Glutamatergic neuron (in vitro differentiated cells): Measurements from ENCODE around the gene EXOC4. TPM values are rescaled to one million over a fixed set of nuclear protein-coding genes. Genes with fewer than 3 reads are reported as not detected.

Experiments
- DNase-seq: peaks from one replicate; pipeline ENCODE4 v3.0.0; 2022
- H3K27ac Mint-ChIP-seq: one replicate; pipeline ENCODE4 v1.8.0; 2020; ENCODE audit warnings: mild to moderate bottlenecking, mixed read lengths, inconsistent platforms; ENCODE audit not compliant: unreplicated experiment
- H3K27me3 Mint-ChIP-seq: one replicate; pipeline ENCODE4 v1.8.0; 2020; ENCODE audit warnings: mild to moderate bottlenecking, moderate library complexity, mixed read lengths, inconsistent platforms; ENCODE audit not compliant: unreplicated experiment
- H3K36me3 Mint-ChIP-seq: one replicate; pipeline ENCODE4 v1.8.0; 2020; ENCODE audit warnings: mild to moderate bottlenecking, mixed read lengths, inconsistent platforms; ENCODE audit not compliant: unreplicated experiment
- H3K4me1 Mint-ChIP-seq: one replicate; pipeline ENCODE4 v1.8.0; 2020; ENCODE audit warnings: mild to moderate bottlenecking, low read depth, mixed read lengths, inconsistent platforms; ENCODE audit not compliant: unreplicated experiment
- H3K4me3 Mint-ChIP-seq: one replicate; pipeline ENCODE4 v1.8.0; 2020; ENCODE audit warnings: mild to moderate bottlenecking, mixed read lengths, inconsistent platforms; ENCODE audit not compliant: unreplicated experiment
- H3K9me3 Mint-ChIP-seq: one replicate; pipeline ENCODE4 v1.8.0; 2020; ENCODE audit warnings: mild to moderate bottlenecking, moderate library complexity, mixed read lengths, inconsistent platforms; ENCODE audit not compliant: unreplicated experiment
- total RNA-seq: library from RNA; stranded (reverse); fragmentation: NEBNext Ultra II Directional; extraction: Animal tissue kit (Norgen Biotek cat#: 25700); gene quantifications from one replicate; pipeline ENCODE4 v1.2.1, GENCODE V29; 2021; ENCODE audit not compliant: unreplicated experiment
- TF ChIP-seq, protein P1 (sequence below): fragments of 200-600 bp; sonication (generic); IDR thresholded peaks from one replicate; pipeline ENCODE4 v1.5.0; 2021; ENCODE audit not compliant: partially characterized antibody, unreplicated experiment

Gene EXOC4
- total RNA-seq, 1 donor from 2014 or later: 73.8 TPM

DNA sequence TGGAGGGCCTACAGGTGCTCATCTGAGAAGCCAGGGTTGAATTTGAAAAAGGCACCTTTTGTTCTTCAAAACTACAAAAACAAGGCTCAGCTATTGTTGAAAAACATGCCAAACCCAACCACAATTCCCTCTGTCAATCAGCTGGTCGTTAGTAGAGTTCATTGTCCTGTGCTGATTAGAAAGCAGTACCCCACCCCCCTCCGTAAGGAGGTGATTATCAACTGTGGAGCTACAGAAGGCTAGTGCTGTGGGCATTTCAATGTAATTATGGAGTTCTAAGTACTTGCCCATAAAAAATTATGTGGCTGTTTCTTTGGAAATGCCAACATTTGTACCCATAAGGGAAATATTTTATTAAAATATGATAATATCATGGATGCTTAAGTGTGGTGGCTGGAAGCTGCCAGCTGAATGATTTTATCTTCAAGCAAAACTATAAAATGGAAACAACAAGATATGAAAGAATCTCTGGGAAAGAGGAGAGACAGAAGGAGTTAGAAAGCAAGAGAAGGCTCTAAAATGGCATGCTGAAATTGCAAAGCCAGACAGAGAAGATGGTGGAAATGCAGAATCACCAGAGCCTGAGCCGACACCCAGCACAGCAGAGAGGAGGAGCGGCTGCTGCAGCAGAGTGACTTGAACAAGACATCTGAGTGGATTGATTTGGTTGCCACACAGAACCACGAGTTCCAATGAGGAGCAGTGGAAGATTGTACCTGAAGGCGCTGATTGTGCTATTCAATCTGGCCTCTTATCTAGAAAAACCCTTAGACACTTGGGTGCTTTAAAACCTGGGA lies 694.8 kb downstream of the EXOC4 start:
- no peak for DNase-seq
- Mint-ChIP-seq H3K4me3 (peak overlapping the region; percentile 5), H3K9me3 (peaks cover 12% of the 10 kb centered on the region), H3K4me1 (peaks cover 35% of the 10 kb centered on the region), H3K27ac (peak overlapping the region; percentile 36), H3K36me3 (no peaks in the 10 kb centered on the region), H3K27me3 (peaks cover 8% of the 10 kb centered on the region)
- TF ChIP-seq, protein P1, sequence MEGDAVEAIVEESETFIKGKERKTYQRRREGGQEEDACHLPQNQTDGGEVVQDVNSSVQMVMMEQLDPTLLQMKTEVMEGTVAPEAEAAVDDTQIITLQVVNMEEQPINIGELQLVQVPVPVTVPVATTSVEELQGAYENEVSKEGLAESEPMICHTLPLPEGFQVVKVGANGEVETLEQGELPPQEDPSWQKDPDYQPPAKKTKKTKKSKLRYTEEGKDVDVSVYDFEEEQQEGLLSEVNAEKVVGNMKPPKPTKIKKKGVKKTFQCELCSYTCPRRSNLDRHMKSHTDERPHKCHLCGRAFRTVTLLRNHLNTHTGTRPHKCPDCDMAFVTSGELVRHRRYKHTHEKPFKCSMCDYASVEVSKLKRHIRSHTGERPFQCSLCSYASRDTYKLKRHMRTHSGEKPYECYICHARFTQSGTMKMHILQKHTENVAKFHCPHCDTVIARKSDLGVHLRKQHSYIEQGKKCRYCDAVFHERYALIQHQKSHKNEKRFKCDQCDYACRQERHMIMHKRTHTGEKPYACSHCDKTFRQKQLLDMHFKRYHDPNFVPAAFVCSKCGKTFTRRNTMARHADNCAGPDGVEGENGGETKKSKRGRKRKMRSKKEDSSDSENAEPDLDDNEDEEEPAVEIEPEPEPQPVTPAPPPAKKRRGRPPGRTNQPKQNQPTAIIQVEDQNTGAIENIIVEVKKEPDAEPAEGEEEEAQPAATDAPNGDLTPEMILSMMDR: no peak

DNA sequence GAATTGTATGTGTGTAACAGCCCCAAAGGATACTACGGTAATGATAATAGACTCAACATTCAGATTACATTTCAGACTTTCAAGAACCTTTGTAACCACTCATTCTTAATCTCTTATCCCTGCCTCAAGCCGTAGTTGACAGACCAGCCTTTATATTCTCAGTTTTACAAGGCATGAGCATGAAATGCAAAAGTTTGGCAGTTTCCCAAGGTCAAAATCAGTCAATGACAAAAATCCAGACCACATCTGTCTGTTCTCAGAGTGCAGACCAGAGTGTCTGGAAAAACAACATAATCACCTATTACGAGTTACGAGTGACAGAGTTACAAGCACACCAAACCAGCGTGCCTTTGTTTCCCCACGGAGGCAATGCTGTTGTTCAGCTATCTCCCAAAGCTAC lies 695.7 kb downstream of the EXOC4 start:
- TF ChIP-seq, protein P1: no peak
- Mint-ChIP-seq H3K9me3 (peaks cover 12% of the 10 kb centered on the region), H3K27ac (peak overlapping the region; percentile 35), H3K4me1 (peaks cover 35% of the 10 kb centered on the region), H3K4me3 (no peak overlapping the region), H3K36me3 (no peaks in the 10 kb centered on the region), H3K27me3 (peaks cover 8% of the 10 kb centered on the region)
- no peak for DNase-seq

DNA sequence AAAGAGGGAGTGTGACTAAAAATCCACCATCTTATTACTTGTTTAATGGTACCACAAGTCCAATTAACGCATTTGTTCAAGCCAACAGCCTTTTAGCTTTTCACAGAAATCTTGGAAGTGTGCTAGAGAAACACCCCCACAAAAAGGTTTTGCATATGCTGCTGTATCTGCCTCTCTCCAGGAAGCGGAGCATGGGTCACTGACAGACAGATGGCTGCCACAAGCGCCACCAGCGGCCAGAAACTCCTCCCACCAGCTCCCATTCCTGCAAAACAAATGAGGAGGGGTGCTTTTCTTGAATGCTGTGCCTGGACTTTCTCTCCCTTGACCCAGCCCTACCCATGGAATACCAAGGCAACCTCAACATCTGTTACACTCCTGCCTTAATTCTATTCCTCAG lies 698.0 kb downstream of the EXOC4 start:
- Mint-ChIP-seq H3K4me3 (peak overlapping the region; percentile 48), H3K36me3 (no peaks in the 10 kb centered on the region)
- TF ChIP-seq, protein P1: no peak

DNA sequence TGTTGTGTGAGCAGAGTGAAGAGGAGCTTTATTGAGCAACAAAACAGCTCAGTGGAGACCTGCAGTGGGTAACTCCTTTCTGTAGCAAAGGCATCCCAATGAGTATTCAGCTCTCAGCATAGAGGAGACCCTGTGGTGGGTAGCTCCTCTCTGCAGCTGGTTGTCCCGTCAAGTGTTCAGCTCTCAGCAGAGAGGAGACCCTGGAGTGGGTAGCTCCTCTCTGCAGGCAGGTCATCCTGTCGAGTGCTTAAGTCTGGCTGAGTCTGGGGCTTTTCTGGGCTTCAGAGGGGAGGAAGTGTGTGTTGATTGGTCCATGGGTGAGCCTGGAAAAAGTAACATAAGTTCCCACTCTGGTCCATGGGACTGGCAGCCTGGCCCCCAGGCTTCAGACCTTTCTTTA lies 702.3 kb downstream of the EXOC4 start:
- no peak overlapping the region for H3K4me3 Mint-ChIP-seq
- H3K27me3 Mint-ChIP-seq: peaks cover 8% of the 10 kb centered on the region
- no peak for DNase-seq
- no peaks in the 10 kb centered on the region for H3K36me3 Mint-ChIP-seq
- H3K9me3 Mint-ChIP-seq: peaks cover 11% of the 10 kb centered on the region
- TF ChIP-seq, protein P1: no peak
- no peak overlapping the region for H3K27ac Mint-ChIP-seq
- peaks cover 14% of the 10 kb centered on the region for H3K4me1 Mint-ChIP-seq

More for the DNA sequence above, 698.0 kb downstream of the EXOC4 start:
- H3K27ac Mint-ChIP-seq: peak overlapping the region; percentile 92
- DNase-seq: peak; percentile 60
- peaks cover 8% of the 10 kb centered on the region for H3K27me3 Mint-ChIP-seq
- H3K9me3 Mint-ChIP-seq: peaks cover 12% of the 10 kb centered on the region
- peaks cover 35% of the 10 kb centered on the region for H3K4me1 Mint-ChIP-seq

DNA sequence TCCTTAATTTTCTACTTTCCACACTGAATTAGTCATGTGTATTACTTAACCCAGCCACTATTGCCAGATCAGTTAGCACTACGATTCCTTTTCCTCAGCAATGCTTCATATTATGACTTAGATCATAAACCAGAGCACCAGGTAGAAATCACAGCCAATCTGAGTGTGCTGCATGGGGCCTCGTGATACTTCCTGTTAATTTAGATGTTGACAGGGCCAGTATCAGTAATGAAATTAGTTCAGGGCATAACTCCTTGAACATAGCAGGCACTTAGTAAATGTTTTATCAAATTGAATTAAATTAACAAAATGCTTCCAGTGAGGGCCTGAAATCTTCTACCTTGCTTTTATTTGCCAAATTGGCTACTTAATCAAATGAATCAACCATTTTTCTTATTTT lies 705.0 kb downstream of the EXOC4 start:
- Mint-ChIP-seq H3K36me3 (no peaks in the 10 kb centered on the region), H3K9me3 (peaks cover 2% of the 10 kb centered on the region), H3K4me1 (no peaks in the 10 kb centered on the region), H3K4me3 (no peak overlapping the region), H3K27ac (no peak overlapping the region), H3K27me3 (no peaks in the 10 kb centered on the region)
- DNase-seq: no peak
- TF ChIP-seq, protein P1: no peak
